ENCODE measurements around the gene CDK14.
"Not testable (repeated sequence)": the region's sequence is repeated elsewhere in the genome, so short reads cannot be mapped to it uniquely, and the experiment has no call there.

The CDK14 gene

GRCh38 chr7:90629297-90629918, 33.3 kb downstream of the CDK14 start:
- no peak for DNase-seq (ENCODE audit: low read depth in 3 of 3, low spot score in 1 of 3)

- no peak for DNase-seq (ENCODE audit: low read depth in 3 of 3, low spot score in 1 of 3)
Measured at GRCh38 chr7:90631502-90631901, 35.4 kb downstream of the CDK14 start.

GRCh38 chr7:90639683-90640082, 43.6 kb downstream of the CDK14 start:
- not testable (repeated sequence) for DNase-seq (ENCODE audit: low read depth in 3 of 3, low spot score in 1 of 3)

GRCh38 chr7:90642978-90643377, 46.9 kb downstream of the CDK14 start:
- DNase-seq (ENCODE audit: low read depth in 3 of 3, low spot score in 1 of 3) = no peak

- DNase-seq (ENCODE audit: low read depth in 3 of 3, low spot score in 1 of 3) = no peak
Measured at GRCh38 chr7:90645784-90646183, 49.7 kb downstream of the CDK14 start.

GRCh38 chr7:90648107-90648506, 52.0 kb downstream of the CDK14 start:
- DNase-seq (ENCODE audit: low read depth in 3 of 3, low spot score in 1 of 3) = no peak

GRCh38 chr7:90648834-90649233, 52.7 kb downstream of the CDK14 start:
- no peak for DNase-seq (ENCODE audit: low read depth in 3 of 3, low spot score in 1 of 3)

GRCh38 chr7:90654718-90655427, 58.8 kb downstream of the CDK14 start:
- no peak for DNase-seq (ENCODE audit: low read depth in 3 of 3, low spot score in 1 of 3)

- DNase-seq (ENCODE audit: low read depth in 3 of 3, low spot score in 1 of 3) = no peak
Measured at GRCh38 chr7:90655566-90655965, 59.4 kb downstream of the CDK14 start.

GRCh38 chr7:90657481-90657880, 61.4 kb downstream of the CDK14 start:
- no peak for DNase-seq (ENCODE audit: low read depth in 3 of 3, low spot score in 1 of 3)

- no peak for DNase-seq (ENCODE audit: low read depth in 3 of 3, low spot score in 1 of 3)
Measured at GRCh38 chr7:90660100-90660499, 64.0 kb downstream of the CDK14 start.

GRCh38 chr7:90660819-90661218, 64.7 kb downstream of the CDK14 start:
- DNase-seq (ENCODE audit: low read depth in 3 of 3, low spot score in 1 of 3) = no peak

- DNase-seq (ENCODE audit: low read depth in 3 of 3, low spot score in 1 of 3) = no peak
Measured at GRCh38 chr7:90661290-90662151, 65.4 kb downstream of the CDK14 start.

- no peak for DNase-seq (ENCODE audit: low read depth in 3 of 3, low spot score in 1 of 3)
Measured at GRCh38 chr7:90663176-90663575, 67.1 kb downstream of the CDK14 start.

GRCh38 chr7:90666186-90666585, 70.1 kb downstream of the CDK14 start:
- no peak for DNase-seq (ENCODE audit: low read depth in 3 of 3, low spot score in 1 of 3)

GRCh38 chr7:90668992-90669391, 72.9 kb downstream of the CDK14 start:
- DNase-seq (ENCODE audit: low read depth in 3 of 3, low spot score in 1 of 3) = no peak

- DNase-seq (ENCODE audit: low read depth in 3 of 3, low spot score in 1 of 3) = no peak
Measured at GRCh38 chr7:90669492-90669891, 73.4 kb downstream of the CDK14 start.

GRCh38 chr7:90671571-90671970, 75.5 kb downstream of the CDK14 start:
- DNase-seq (ENCODE audit: low read depth in 3 of 3, low spot score in 1 of 3) = no peak

GRCh38 chr7:90672210-90672609, 76.1 kb downstream of the CDK14 start:
- DNase-seq (ENCODE audit: low read depth in 3 of 3, low spot score in 1 of 3) = no peak

GRCh38 chr7:90674625-90675024, 78.5 kb downstream of the CDK14 start:
- DNase-seq (ENCODE audit: low read depth in 3 of 3, low spot score in 1 of 3) = no peak

GRCh38 chr7:90675982-90676381, 79.9 kb downstream of the CDK14 start:
- DNase-seq (ENCODE audit: low read depth in 3 of 3, low spot score in 1 of 3) = no peak

Measured in stimulated activated CD4-positive, alpha-beta T cell treated with anti-CD3 and anti-CD28 coated beads, TNF-alpha, amount 100 ng/mL, for 1 hour (primary cell).